GM12872 (cell line): ENCODE measurements around the gene CNTNAP5.

Experiments used
- TF ChIP-seq, protein P1 (sequence below): IDR thresholded peaks from 3 replicates; pipeline ENCODE4 v1.5.1; 2011; ENCODE audit warnings: low read depth, mild to moderate bottlenecking, low read length, moderate library complexity; ENCODE audit not compliant: insufficient read depth

The CNTNAP5 gene

DNA sequence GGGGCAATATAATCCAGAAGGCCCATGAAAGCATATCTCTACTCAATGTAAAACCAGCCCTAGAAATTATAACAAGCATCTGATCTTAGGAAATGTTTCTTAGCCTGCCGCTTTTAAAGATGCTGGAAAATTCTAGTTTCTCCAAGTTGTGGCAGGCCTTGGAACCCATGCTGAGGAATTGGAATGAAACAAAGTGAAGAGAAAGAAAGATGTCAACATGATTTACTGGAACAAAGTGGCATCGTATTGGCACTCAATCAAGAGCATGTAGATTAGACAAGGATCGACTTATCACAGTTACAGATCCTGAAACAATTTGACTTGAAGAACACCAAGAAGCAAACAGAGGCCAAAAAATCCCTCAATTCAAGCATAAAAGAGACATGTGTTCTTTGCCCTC, 28.7 kb downstream of the CNTNAP5 start:
- TF ChIP-seq, protein P1, sequence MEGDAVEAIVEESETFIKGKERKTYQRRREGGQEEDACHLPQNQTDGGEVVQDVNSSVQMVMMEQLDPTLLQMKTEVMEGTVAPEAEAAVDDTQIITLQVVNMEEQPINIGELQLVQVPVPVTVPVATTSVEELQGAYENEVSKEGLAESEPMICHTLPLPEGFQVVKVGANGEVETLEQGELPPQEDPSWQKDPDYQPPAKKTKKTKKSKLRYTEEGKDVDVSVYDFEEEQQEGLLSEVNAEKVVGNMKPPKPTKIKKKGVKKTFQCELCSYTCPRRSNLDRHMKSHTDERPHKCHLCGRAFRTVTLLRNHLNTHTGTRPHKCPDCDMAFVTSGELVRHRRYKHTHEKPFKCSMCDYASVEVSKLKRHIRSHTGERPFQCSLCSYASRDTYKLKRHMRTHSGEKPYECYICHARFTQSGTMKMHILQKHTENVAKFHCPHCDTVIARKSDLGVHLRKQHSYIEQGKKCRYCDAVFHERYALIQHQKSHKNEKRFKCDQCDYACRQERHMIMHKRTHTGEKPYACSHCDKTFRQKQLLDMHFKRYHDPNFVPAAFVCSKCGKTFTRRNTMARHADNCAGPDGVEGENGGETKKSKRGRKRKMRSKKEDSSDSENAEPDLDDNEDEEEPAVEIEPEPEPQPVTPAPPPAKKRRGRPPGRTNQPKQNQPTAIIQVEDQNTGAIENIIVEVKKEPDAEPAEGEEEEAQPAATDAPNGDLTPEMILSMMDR = no peak

- TF ChIP-seq, protein P1 = no peak
These were observed 38.5 kb downstream of the CNTNAP5 start for GRCh38 chr2:124063596-124063995.

- TF ChIP-seq, protein P1 = no peak
These were observed 40.5 kb downstream of the CNTNAP5 start for GRCh38 chr2:124065636-124066035.

- TF ChIP-seq, protein P1 = no peak
These were observed 41.7 kb downstream of the CNTNAP5 start for GRCh38 chr2:124066776-124067175.

- TF ChIP-seq, protein P1 = no peak
These were observed 54.0 kb downstream of the CNTNAP5 start for GRCh38 chr2:124079045-124079444.

GRCh38 chr2:124080281-124081153, 55.4 kb downstream of the CNTNAP5 start:
- TF ChIP-seq, protein P1 = no peak

DNA sequence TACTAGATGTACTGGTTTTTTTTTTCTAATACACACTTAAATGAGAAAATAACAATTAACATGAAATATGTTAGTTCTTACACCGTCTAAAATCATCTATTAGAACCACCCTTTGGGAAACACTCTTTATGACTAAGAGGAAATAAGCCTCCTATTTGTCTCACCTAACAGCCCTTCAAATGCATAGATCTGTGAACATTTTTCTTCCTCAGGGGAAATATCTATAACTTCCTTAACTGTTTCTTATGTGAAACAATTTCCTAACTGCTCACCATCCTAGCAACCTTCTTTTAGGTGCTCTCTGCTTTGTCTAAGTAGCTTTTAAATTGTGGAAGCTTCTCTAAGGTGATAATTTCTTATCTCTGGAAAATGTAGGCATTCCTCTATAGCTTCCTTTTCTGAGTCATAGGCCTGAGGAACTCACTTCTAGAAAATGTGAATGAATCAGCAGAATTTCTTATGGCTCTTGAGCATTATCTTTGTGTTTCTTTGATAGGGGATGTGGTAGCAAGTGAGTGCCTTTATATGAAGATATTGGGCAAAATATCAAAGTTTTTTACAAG, 56.1 kb downstream of the CNTNAP5 start:
- TF ChIP-seq, protein P1 = no peak
